Body of pancreas (tissue), 4 donors: ENCODE data around the gene PFKFB2.

ENCODE experiments used
- POLR2A ChIP-seq, 3 donors: fragments of 450-650 bp; IDR thresholded peaks; one replicate each; pipeline ENCODE4 v1.6.1; 2016; ENCODE audit warnings: antibody characterized with exemption in 3 of 3, mild to moderate bottlenecking in 2 of 3
- TF ChIP-seq, protein P1 (sequence below), 7 experiments: fragments of 450-650 bp in 4 of 7; fragments of 200-600 bp in 3 of 7; sonication (generic) in 3 of 7; IDR thresholded peaks; one replicate each; pipeline ENCODE4 v1.5.1; 2016 to 2019; ENCODE audit warnings: antibody characterized with exemption in 7 of 7

DNA sequence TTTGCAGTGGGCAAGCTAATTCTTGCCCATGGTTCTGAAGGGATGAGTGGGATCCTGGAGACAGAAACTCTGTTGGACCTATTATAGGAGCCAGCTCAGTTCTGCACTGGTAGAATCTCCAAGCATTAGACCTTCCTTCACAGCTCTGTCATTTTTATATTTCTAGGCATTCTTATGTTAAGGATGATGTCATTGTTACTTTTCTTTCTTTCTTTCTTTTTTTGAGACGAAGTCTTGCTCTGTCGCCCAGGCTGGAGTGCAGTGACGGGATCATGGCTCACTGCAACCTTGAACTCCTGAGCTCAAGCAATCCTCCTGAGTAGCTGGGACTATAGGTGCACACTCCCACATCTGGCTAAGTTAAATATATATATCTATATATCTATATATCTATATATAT lies 7.5 kb downstream of the PFKFB2 start:
- TF ChIP-seq, protein P1, sequence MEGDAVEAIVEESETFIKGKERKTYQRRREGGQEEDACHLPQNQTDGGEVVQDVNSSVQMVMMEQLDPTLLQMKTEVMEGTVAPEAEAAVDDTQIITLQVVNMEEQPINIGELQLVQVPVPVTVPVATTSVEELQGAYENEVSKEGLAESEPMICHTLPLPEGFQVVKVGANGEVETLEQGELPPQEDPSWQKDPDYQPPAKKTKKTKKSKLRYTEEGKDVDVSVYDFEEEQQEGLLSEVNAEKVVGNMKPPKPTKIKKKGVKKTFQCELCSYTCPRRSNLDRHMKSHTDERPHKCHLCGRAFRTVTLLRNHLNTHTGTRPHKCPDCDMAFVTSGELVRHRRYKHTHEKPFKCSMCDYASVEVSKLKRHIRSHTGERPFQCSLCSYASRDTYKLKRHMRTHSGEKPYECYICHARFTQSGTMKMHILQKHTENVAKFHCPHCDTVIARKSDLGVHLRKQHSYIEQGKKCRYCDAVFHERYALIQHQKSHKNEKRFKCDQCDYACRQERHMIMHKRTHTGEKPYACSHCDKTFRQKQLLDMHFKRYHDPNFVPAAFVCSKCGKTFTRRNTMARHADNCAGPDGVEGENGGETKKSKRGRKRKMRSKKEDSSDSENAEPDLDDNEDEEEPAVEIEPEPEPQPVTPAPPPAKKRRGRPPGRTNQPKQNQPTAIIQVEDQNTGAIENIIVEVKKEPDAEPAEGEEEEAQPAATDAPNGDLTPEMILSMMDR (IDR thresholded peaks at IDR 0.05), result no peak
- no peak for TF ChIP-seq POLR2A (IDR thresholded peaks at IDR 0.05)
